Ascending aorta (tissue), 2 donors: Measurements from ENCODE around the gene AADAT. TPM values are rescaled to one million over a fixed set of nuclear protein-coding genes. Genes with fewer than 3 reads are reported as not detected.
A peak's percentile ranks its signal among the peaks of the same experiment; 100 is the strongest.

Experiments
- DNase-seq, 2 donors: peaks; one replicate each; pipeline ENCODE4 v3.0.0-alpha.2; 2019; ENCODE audit warnings: low spot score in 2 of 2
- H3K27ac ChIP-seq, 2 donors: fragments of 200-600 bp; sonication (generic); one replicate each; pipeline ENCODE4 v1.5.1; 2016 to 2017; ENCODE audit warnings: mild to moderate bottlenecking in 1 of 2
- H3K27me3 ChIP-seq: fragments of 200-600 bp; sonication (generic); one replicate; pipeline ENCODE4 v1.5.1; 2017
- H3K36me3 ChIP-seq, 2 donors: fragments of 200-600 bp; sonication (generic); one replicate each; pipeline ENCODE4 v1.5.1; 2016
- H3K4me1 ChIP-seq, 2 donors: fragments of 200-600 bp; sonication (generic); one replicate each; pipeline ENCODE4 v1.5.1; 2016 to 2017; ENCODE audit warnings: mild to moderate bottlenecking in 1 of 2
- H3K4me3 ChIP-seq, 2 donors: fragments of 200-600 bp; sonication (generic); one replicate each; pipeline ENCODE4 v1.5.1; 2016 to 2017; ENCODE audit warnings: mild to moderate bottlenecking in 1 of 2
- H3K9me3 ChIP-seq, 2 donors: fragments of 200-600 bp; sonication (generic); one replicate each; pipeline ENCODE4 v1.5.1; 2016
- CTCF ChIP-seq, 3 experiments: fragments of 200-600 bp in 2 of 3; fragments of 450-650 bp in 1 of 3; sonication (generic) in 2 of 3; IDR thresholded peaks; one replicate each; pipeline ENCODE4 v1.5.1; 2016 to 2019; ENCODE audit warnings: antibody characterized with exemption in 3 of 3, mild to moderate bottlenecking in 1 of 3, moderate library complexity in 1 of 3
- intact Hi-C: fragments of 100-400 bp; cut with DNase I; formaldehyde crosslinking; loops from one replicate; pipeline ENCODE4 v1.15.1; 2023
- total RNA-seq: library from RNA; depleted of rRNA; stranded (reverse); fragments of >200 nt; gene quantifications from one replicate; pipeline ENCODE4 v1.1.0, GENCODE V29; 2016

AADAT gene
- total RNA-seq, 1 donor from 2014 or later: 19.7 TPM

GRCh38 chr4:170015285-170015684 lies 74.5 kb downstream of the AADAT start:
- H3K4me3 ChIP-seq: no peak overlapping the region
- DNase-seq: no peak
- intact Hi-C loops: no loop called here
- H3K27ac ChIP-seq: peak overlapping the region in 1 of 2 donors; percentile 6
- H3K4me1 ChIP-seq: peaks cover 0 to 21% of the 10 kb centered on the region in 2 donors
- H3K9me3 ChIP-seq: no peaks in the 10 kb centered on the region
- no peaks in the 10 kb centered on the region for H3K36me3 ChIP-seq
- no peaks in the 10 kb centered on the region for H3K27me3 ChIP-seq
- no peak for TF ChIP-seq CTCF (IDR thresholded peaks at IDR 0.05)

GRCh38 chr4:170014359-170015011 lies 75.3 kb downstream of the AADAT start:
- H3K36me3 ChIP-seq: no peaks in the 10 kb centered on the region
- no peaks in the 10 kb centered on the region for H3K9me3 ChIP-seq
- H3K27ac ChIP-seq: peak overlapping the region in 1 of 2 donors; percentile 10
- H3K27me3 ChIP-seq: no peaks in the 10 kb centered on the region
- DNase-seq: no peak
- H3K4me3 ChIP-seq: no peak overlapping the region
- TF ChIP-seq CTCF (IDR thresholded peaks at IDR 0.05): no peak
- H3K4me1 ChIP-seq: peaks cover 0 to 24% of the 10 kb centered on the region in 2 donors
- intact Hi-C loops: no loop called here

GRCh38 chr4:170012629-170012958 lies 77.2 kb downstream of the AADAT start:
- TF ChIP-seq CTCF (IDR thresholded peaks at IDR 0.05): no peak
- no peak overlapping the region for H3K4me3 ChIP-seq
- peak overlapping the region; percentile 67 to 70 for H3K27ac ChIP-seq
- no peaks in the 10 kb centered on the region for H3K9me3 ChIP-seq
- H3K36me3 ChIP-seq: no peaks in the 10 kb centered on the region
- no peaks in the 10 kb centered on the region for H3K27me3 ChIP-seq
- DNase-seq: no peak
- intact Hi-C loops: no loop called here
- H3K4me1 ChIP-seq: peaks cover 0 to 28% of the 10 kb centered on the region in 2 donors

GRCh38 chr4:170011921-170012628 lies 77.7 kb downstream of the AADAT start:
- intact Hi-C loops: no loop called here
- no peaks in the 10 kb centered on the region for H3K36me3 ChIP-seq
- H3K4me3 ChIP-seq: no peak overlapping the region
- H3K27ac ChIP-seq: peak overlapping the region; percentile 67 to 70
- H3K27me3 ChIP-seq: no peaks in the 10 kb centered on the region
- peaks cover 0 to 28% of the 10 kb centered on the region in 2 donors for H3K4me1 ChIP-seq
- no peaks in the 10 kb centered on the region for H3K9me3 ChIP-seq
- DNase-seq: no peak
- TF ChIP-seq CTCF (IDR thresholded peaks at IDR 0.05): no peak

Other genes starting within 250 kb of the AADAT start
- 2.2 TPM for gene MFAP3L, start 63.6 kb downstream of the AADAT start, total RNA-seq